ENCODE measurements around the gene PROCA1. TPM values are rescaled to one million over a fixed set of nuclear protein-coding genes. Genes with fewer than 3 reads are reported as not detected.
A peak's percentile ranks its signal among the peaks of the same experiment; 100 is the strongest.

The PROCA1 gene
- total and polyA plus RNA-seq, 5 donors from 2014 or later, result 0.37 to 5.3 (median 0.65) TPM; not detected in 1

DNA sequence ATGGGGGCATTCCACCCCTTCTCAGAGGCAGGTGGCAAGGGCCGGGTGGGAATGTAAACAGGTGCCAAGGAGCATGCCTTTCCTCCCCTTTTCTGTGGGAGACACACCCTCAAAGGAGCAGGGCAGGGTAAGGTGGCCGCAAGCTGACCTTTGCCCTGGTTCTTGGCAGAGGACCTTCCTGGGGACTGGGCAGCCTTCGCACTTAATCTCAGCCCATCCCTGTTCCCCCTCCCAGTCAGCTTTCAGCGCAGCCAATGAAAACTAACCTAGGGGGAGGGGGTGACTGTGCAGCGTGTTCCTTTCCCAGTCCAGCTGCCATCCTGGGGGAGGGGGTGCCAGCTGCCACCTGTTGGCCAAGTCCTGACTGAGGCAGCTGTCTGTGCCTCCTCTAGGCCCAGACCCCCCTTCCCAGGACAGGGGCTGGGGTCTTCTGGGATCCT, 34.9 kb upstream of the PROCA1 start:
- Histone ChIP-seq H3K4me3 (ENCODE audit: low read depth, low read length) (no peak overlapping the region), H3K36me3 (ENCODE audit: control insufficient read depth, insufficient read depth, low read length) (peaks cover 14% of the 10 kb centered on the region), H3K4me1 (ENCODE audit: control insufficient read depth, insufficient read depth, low read length, poor library complexity, severe bottlenecking) (peaks cover 38% of the 10 kb centered on the region), H3K9me3 (ENCODE audit: control insufficient read depth in 2 of 2, low read length in 2 of 2) (no peaks in the 10 kb centered on the region), H3K27ac (ENCODE audit: insufficient read depth, low read length, poor library complexity, severe bottlenecking) (peak overlapping the region; percentile 19), H3K27me3 (ENCODE audit: control insufficient read depth, insufficient read depth, low read length) (no peaks in the 10 kb centered on the region)
- ATAC-seq (ENCODE audit: low read depth in 2 of 2) (no peak), DNase-seq (no peak)
- peak overlapping the region; percentile 90 to 97 (median 93) for H3K4me3 Mint-ChIP-seq
- peaks cover 0 to 36% (median 7%) of the 10 kb centered on the region in 4 donors for H3K4me1 Mint-ChIP-seq
- no peaks in the 10 kb centered on the region for H3K27me3 Mint-ChIP-seq
- H3K36me3 Mint-ChIP-seq, result no peaks in the 10 kb centered on the region
- peak overlapping the region; percentile 69 to 91 (median 74) for H3K27ac Mint-ChIP-seq
- H3K9me3 Mint-ChIP-seq, result no peaks in the 10 kb centered on the region

GRCh38 chr17:28745786-28746411, 34.2 kb upstream of the PROCA1 start:
- H3K4me3 Mint-ChIP-seq, result peak overlapping the region; percentile 90 to 97 (median 93)
- H3K27ac ChIP-seq (ENCODE audit: insufficient read depth, low read length, poor library complexity, severe bottlenecking), result peak overlapping the region; percentile 92
- H3K36me3 Mint-ChIP-seq, result no peaks in the 10 kb centered on the region
- peaks cover 38% of the 10 kb centered on the region for H3K4me1 ChIP-seq (ENCODE audit: control insufficient read depth, insufficient read depth, low read length, poor library complexity, severe bottlenecking)
- H3K9me3 ChIP-seq (ENCODE audit: control insufficient read depth in 2 of 2, low read length in 2 of 2), result no peaks in the 10 kb centered on the region
- H3K36me3 ChIP-seq (ENCODE audit: control insufficient read depth, insufficient read depth, low read length), result peaks cover 14% of the 10 kb centered on the region
- H3K27me3 Mint-ChIP-seq, result no peaks in the 10 kb centered on the region
- peak overlapping the region; percentile 69 to 91 (median 74) for H3K27ac Mint-ChIP-seq
- H3K4me3 ChIP-seq (ENCODE audit: low read depth, low read length), result no peak overlapping the region
- H3K27me3 ChIP-seq (ENCODE audit: control insufficient read depth, insufficient read depth, low read length), result no peaks in the 10 kb centered on the region
- no peak for ATAC-seq (ENCODE audit: low read depth in 2 of 2)
- H3K4me1 Mint-ChIP-seq, result peaks cover 0 to 36% (median 7%) of the 10 kb centered on the region in 4 donors
- no peaks in the 10 kb centered on the region for H3K9me3 Mint-ChIP-seq
- no peak for DNase-seq

DNA sequence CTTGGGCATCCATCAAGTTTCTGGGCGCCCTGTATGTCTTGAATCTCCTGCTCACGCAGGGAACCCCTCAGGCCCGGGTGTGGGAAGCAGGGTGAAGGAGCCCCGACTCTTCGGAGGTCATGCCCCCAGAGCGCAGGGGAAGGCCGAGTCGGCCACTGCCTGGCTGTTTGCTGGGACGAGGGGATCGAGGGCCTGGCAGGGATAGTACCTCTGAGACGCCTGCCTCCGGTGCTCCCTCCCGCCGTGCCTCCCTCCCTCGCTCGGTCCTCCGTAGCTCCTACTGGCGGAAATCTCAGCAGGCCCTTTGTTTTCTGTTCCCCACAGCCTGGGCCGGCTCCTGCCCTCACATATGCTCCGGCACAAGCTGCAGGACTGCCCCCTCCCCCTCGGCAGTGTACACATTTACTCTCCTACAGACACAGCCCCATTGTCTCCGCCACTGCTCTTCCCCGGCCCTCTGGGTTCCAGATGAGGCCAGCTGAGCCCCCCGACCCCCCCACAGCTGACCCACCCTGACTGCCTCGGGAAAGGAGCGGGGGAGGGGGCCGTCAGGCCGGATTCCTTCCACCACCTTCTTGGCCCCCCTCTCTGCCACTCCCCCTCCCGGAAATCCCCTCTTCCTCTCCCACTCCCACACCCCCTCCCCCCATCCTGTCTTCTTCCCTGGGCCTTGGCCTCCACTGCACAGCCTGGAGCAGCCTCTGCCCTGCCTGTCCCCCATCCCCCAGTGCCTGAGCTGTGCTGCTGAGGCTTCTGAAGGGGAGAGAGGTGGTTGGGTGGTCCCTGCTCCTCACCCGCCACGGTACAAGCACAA, 33.5 kb upstream of the PROCA1 start:
- ATAC-seq (ENCODE audit: low read depth in 2 of 2), result no peak
- H3K4me3 Mint-ChIP-seq, result peak overlapping the region; percentile 90 to 97 (median 93)
- no peaks in the 10 kb centered on the region for H3K9me3 Mint-ChIP-seq
- H3K27me3 ChIP-seq (ENCODE audit: control insufficient read depth, insufficient read depth, low read length), result no peaks in the 10 kb centered on the region
- no peaks in the 10 kb centered on the region for H3K36me3 Mint-ChIP-seq
- H3K4me1 ChIP-seq (ENCODE audit: control insufficient read depth, insufficient read depth, low read length, poor library complexity, severe bottlenecking), result peaks cover 38% of the 10 kb centered on the region
- peak in 2 of 3 donors; percentile 33 to 55 for DNase-seq
- no peaks in the 10 kb centered on the region for H3K27me3 Mint-ChIP-seq
- H3K4me1 Mint-ChIP-seq, result peaks cover 0 to 35% (median 5%) of the 10 kb centered on the region in 4 donors
- no peaks in the 10 kb centered on the region for H3K9me3 ChIP-seq (ENCODE audit: control insufficient read depth in 2 of 2, low read length in 2 of 2)
- H3K27ac Mint-ChIP-seq, result peak overlapping the region; percentile 74 to 93 (median 88)
- peaks cover 14% of the 10 kb centered on the region for H3K36me3 ChIP-seq (ENCODE audit: control insufficient read depth, insufficient read depth, low read length)
- H3K4me3 ChIP-seq (ENCODE audit: low read depth, low read length), result peak overlapping the region; percentile 89
- peak overlapping the region; percentile 92 for H3K27ac ChIP-seq (ENCODE audit: insufficient read depth, low read length, poor library complexity, severe bottlenecking)

GRCh38 chr17:28744104-28744971, 32.6 kb upstream of the PROCA1 start:
- no peaks in the 10 kb centered on the region for H3K27me3 Mint-ChIP-seq
- Histone ChIP-seq H3K27ac (ENCODE audit: insufficient read depth, low read length, poor library complexity, severe bottlenecking) (peak overlapping the region; percentile 92), H3K4me1 (ENCODE audit: control insufficient read depth, insufficient read depth, low read length, poor library complexity, severe bottlenecking) (peaks cover 33% of the 10 kb centered on the region), H3K27me3 (ENCODE audit: control insufficient read depth, insufficient read depth, low read length) (no peaks in the 10 kb centered on the region), H3K4me3 (ENCODE audit: low read depth, low read length) (peak overlapping the region; percentile 89), H3K9me3 (ENCODE audit: control insufficient read depth in 2 of 2, low read length in 2 of 2) (no peaks in the 10 kb centered on the region), H3K36me3 (ENCODE audit: control insufficient read depth, insufficient read depth, low read length) (peaks cover 14% of the 10 kb centered on the region)
- no peaks in the 10 kb centered on the region for H3K36me3 Mint-ChIP-seq
- peak; percentile 14 to 20 for ATAC-seq (ENCODE audit: low read depth in 2 of 2)
- H3K27ac Mint-ChIP-seq, result peak overlapping the region; percentile 74 to 93 (median 88)
- DNase-seq, result peak; percentile 64 to 71 (median 66)
- H3K9me3 Mint-ChIP-seq, result no peaks in the 10 kb centered on the region
- H3K4me1 Mint-ChIP-seq, result peaks cover 0 to 29% (median 3%) of the 10 kb centered on the region in 4 donors
- H3K4me3 Mint-ChIP-seq, result peak overlapping the region; percentile 90 to 97 (median 93)

GRCh38 chr17:28743243-28744103, 31.8 kb upstream of the PROCA1 start, which contains the start of gene TRAF4:
TRAF4 (plus strand) TSS chr17:28744011; CDS start chr17:28744113, 102 bp downstream.
- H3K27me3 ChIP-seq (ENCODE audit: control insufficient read depth, insufficient read depth, low read length), result no peaks in the 10 kb centered on the region
- peak within 1 kb of the TSS; percentile 92 for H3K27ac ChIP-seq (ENCODE audit: insufficient read depth, low read length, poor library complexity, severe bottlenecking)
- peaks cover 3 to 32% (median 7%) of the 10 kb centered on the region in 4 donors for H3K4me1 Mint-ChIP-seq
- DNase-seq (peak; percentile 73 to 85 (median 74)), ATAC-seq (ENCODE audit: low read depth in 2 of 2) (peak; percentile 89 to 90)
- peaks cover 33% of the 10 kb centered on the region for H3K4me1 ChIP-seq (ENCODE audit: control insufficient read depth, insufficient read depth, low read length, poor library complexity, severe bottlenecking)
- peak within 1 kb of the TSS; percentile 90 to 97 (median 93) for H3K4me3 Mint-ChIP-seq
- H3K36me3 Mint-ChIP-seq, result peaks cover 4% of the 10 kb centered on the region
- H3K9me3 ChIP-seq (ENCODE audit: control insufficient read depth in 2 of 2, low read length in 2 of 2), result no peaks in the 10 kb centered on the region
- H3K9me3 Mint-ChIP-seq, result no peaks in the 10 kb centered on the region
- H3K36me3 ChIP-seq (ENCODE audit: control insufficient read depth, insufficient read depth, low read length), result peaks cover 9% of the 10 kb centered on the region
- peak within 1 kb of the TSS; percentile 88 to 93 (median 90) for H3K27ac Mint-ChIP-seq
- peak within 1 kb of the TSS; percentile 89 for H3K4me3 ChIP-seq (ENCODE audit: low read depth, low read length)
- no peaks in the 10 kb centered on the region for H3K27me3 Mint-ChIP-seq

DNA sequence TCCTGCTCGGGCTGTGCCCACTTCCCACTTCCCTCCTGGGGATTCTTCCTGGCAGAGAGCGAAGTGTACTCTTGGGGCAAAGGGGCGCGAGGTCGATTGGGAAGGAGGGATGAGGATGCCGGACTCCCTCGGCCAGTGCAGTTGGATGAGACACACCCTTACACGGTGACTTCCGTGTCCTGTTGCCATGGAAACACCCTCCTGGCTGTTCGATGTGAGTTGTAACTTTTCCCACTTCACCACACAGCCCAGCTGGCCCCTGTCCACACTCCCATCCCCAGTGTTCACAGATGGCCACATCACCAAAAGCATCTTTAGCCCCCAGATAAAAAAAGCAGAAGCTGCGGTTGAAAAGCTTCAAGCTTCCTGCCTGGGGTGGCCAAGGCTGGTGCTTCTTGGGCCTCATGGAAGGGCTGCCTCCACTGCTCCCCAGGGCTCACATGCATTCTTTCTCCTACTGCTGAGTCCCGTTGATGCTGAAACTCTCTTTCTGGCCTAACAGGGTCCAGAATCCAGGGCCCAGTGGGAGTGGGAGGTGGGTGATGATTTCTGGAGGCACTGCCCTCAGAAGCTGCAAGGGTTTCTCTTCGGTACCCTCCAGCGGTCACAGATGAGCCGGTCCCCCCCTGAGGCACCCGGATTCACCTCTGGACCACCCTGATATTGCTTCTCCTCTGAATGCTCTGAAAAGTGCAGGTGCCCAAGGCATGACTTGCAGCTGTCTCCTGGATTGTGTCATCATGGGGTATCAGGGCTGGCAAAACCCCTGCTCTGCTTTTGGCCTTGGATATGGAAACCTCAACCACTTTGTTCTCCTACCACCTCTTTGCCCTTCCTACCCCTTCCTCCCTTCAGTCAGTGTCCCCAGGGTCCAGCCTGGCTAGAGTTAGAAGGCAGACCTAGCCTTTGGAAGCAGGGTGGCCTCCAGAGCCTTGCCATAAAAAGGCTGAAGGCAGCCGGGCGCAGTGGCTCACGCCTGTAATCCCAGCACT, 30.0 kb upstream of the PROCA1 start:
- Mint-ChIP-seq H3K4me3 (peak overlapping the region in 2 of 4 donors; percentile 15 to 41), H3K4me1 (peaks cover 5 to 34% (median 11%) of the 10 kb centered on the region in 4 donors), H3K9me3 (no peaks in the 10 kb centered on the region), H3K27ac (no peak overlapping the region), H3K36me3 (peaks cover 9% of the 10 kb centered on the region), H3K27me3 (no peaks in the 10 kb centered on the region)
- Histone ChIP-seq H3K27ac (ENCODE audit: insufficient read depth, low read length, poor library complexity, severe bottlenecking) (no peak overlapping the region), H3K36me3 (ENCODE audit: control insufficient read depth, insufficient read depth, low read length) (no peaks in the 10 kb centered on the region), H3K4me1 (ENCODE audit: control insufficient read depth, insufficient read depth, low read length, poor library complexity, severe bottlenecking) (peaks cover 33% of the 10 kb centered on the region), H3K27me3 (ENCODE audit: control insufficient read depth, insufficient read depth, low read length) (no peaks in the 10 kb centered on the region), H3K9me3 (ENCODE audit: control insufficient read depth in 2 of 2, low read length in 2 of 2) (no peaks in the 10 kb centered on the region), H3K4me3 (ENCODE audit: low read depth, low read length) (no peak overlapping the region)
- no peak for DNase-seq
- ATAC-seq (ENCODE audit: low read depth in 2 of 2), result no peak
